NCI-H2171 (cell line): ENCODE results near the gene GP1BB.

Source experiments
- DNase-seq: peaks from one replicate; lab custom pipeline; 2025; lab: John Stamatoyannopoulos, UW

GP1BB gene

DNA sequence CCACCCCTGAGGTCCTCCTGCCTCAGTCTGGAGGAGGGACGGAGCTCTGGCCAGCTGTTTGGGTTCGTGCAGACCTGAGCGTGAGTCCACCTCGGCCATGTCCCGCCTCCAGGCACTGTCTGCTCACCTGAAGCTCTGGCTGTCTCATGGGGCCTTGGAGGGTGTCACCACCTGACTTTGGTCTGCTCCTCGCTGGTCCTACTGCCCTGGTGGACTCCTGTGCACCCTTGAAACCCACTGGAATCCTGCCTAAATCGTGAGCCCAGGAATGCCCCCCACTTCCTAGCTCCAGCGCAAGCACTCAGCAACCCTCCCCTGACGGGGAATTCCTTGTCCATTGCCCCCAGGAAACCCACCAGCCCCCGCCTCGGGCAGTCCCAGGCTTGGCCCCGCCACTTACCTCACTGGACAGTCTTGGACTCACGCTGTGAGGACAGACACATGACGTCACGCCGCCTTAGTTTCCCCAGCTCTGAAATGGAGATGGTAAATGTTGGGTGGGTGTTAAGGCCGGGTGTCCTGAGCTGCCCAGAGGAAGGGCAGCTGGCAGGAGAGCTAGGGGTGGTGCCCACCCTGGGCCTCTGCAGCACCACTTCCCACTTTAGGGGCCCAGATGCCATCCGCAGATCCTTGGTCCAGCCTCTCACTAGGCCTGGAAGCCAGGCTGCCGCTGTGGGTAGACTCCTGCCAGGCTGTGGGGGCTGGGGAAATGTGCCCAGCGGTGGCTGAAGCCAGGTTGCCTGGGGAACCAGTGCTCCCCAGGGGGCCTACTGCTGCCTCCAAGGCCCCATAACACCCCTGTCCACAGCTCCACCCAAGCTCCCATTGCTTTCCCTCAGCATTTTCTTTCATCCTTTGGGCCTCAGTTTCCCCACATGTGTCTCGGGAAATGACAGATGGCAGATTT, 19.1 kb downstream of the GP1BB start:
- DNase-seq: no peak

DNA sequence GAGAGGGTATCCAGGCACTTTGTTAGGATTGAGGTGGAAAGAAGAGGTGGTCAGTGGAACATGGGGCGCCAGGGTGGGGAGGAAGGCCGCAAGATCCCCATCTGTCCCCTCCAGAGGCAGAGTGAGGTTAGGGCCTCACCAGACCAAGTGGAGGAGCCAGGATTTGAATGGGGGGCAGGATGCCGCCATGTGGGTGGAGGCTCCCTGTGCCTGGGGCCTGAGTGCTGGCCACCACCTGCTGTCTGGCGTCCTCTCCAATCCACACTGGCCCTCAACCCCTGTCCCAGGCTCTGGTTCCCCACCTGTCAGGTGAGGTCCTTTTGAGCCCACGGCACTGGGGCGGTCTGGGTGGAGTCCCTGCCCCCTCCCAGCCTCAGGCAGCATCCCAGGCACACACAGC, 19.7 kb downstream of the GP1BB start:
- DNase-seq: no peak

GRCh38 chr22:19743651-19744050, 20.3 kb downstream of the GP1BB start:
- no peak for DNase-seq

- DNase-seq: no peak
These were observed 21.1 kb downstream of the GP1BB start for GRCh38 chr22:19744350-19745006.

- DNase-seq: no peak
These were observed 22.1 kb downstream of the GP1BB start for GRCh38 chr22:19745155-19746101.

GRCh38 chr22:19746726-19747125, 23.4 kb downstream of the GP1BB start:
- no peak for DNase-seq

- no peak for DNase-seq
These were observed 24.2 kb downstream of the GP1BB start for GRCh38 chr22:19747551-19747950.

- DNase-seq: no peak
These were observed 24.8 kb downstream of the GP1BB start for GRCh38 chr22:19748139-19748538.

DNA sequence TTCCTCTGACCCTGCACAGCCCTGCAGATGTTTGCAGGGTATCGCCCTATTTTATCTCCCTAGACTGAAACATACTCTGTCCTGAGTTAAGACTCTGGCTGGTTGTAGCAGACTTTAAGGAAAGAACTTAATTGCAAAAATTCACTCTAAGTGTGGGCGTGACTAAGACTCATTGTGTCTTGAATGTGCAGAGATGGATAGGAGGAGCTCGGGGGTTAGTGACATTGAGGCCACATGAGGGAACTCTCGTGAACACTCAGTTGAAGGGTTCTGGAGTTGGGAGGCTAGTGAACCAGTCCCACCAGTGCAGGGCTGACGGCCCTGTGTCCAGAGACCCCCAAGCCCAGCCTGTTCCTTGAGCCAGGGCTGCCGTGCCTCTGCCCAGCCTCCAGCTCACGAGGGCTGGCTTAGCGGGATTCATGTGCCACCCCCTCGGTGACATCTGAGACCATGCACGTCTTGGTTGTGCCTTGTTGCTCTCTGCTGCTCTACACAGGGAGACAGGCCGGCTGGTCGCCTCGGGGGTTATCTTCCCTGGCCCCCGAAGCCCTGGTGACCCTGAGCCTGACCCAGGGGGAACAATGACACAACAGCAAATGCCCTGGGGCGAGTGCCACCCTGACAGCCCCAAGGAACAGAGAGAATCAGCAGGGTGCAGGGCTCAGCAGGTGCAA, 25.8 kb downstream of the GP1BB start:
- DNase-seq: no peak

- DNase-seq: no peak
These were observed 26.5 kb downstream of the GP1BB start for GRCh38 chr22:19749876-19750275.

DNA sequence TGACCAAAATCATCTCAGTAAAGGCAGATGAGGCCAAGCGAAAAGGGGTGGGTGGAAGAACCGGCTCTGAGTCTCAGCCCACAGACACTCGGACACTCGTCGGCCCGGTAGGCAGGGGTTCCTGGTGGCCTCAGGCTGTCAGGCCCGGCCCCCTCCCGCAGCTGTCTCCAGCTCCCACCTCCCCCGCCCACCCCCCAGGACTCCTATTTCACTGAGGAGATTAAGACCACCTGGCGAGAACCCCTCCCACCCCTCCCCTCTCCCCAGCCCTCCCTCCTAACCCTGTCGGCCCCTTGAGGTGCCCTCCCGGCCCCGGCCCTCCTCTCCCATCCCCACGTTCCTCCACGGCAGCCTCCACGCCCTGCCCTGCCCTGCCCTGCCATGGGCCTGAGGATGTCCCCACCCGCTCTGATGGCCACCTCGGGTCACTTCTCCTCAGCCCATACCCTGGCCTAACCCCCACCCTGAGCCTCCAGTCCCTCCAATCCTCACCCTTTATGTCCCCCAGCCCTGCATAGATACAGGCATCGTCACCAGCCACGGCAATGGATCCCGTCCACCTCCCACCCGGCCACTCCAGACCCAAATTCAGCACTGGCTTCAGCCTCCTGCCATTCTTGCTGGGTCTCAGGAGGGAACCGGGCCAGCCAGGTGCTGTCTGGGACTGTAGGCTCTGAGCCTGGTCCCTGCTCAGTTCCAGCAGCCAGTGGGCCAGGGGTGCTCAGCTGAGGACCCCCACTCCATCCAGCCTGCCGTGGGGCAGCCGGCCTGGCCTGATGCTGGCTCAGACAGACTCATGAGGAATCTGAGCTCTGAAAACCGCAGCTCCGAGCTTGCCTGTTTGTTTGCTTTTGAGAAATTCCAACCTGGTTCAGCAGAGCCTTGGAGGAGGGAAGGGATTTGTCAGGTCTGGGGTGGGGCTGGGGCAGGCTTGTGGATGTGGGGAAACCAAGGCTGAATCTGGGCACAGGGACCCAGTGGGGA, 27.5 kb downstream of the GP1BB start:
- DNase-seq: no peak

- DNase-seq: no peak
These were observed 28.3 kb downstream of the GP1BB start for GRCh38 chr22:19751497-19752245.

DNA sequence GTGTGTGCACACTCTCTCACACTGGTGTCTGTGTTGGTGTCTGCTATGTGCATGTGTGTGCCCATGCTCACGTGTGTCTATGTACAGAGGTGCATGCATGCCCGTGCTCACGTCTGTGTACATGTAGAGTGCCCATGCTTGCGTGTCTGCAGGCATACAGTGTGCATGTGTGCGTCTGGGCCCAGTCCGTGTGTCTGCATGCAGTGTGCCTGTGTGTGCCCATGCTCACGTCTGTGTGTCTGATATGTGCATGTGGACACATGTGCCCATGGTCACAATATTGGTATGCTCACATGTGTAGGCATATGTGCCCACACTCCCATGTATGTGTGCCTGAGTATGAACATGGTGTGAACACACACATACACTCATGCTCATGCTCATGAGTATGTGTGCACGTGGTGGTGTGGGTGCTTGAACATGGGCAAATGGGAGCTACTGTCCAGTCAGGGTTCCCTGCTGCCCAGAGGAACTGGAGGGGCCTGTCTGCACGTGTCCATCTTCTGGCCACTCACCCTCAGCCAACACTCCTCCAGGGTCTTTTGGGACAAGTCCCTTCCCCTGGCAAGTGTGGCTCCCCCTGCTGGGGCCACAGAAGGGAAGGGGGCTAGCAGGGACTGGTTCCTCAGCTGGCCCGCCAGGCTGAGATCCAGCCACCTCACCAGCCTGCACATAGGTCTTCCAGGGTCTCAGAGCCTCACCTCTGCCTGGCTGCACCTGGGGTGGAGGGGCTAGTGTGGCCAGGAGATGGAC, 29.9 kb downstream of the GP1BB start:
- no peak for DNase-seq

- DNase-seq: no peak
These were observed 30.8 kb downstream of the GP1BB start for GRCh38 chr22:19753996-19754700.

GRCh38 chr22:19754701-19755144, 31.4 kb downstream of the GP1BB start:
- DNase-seq: no peak

DNA sequence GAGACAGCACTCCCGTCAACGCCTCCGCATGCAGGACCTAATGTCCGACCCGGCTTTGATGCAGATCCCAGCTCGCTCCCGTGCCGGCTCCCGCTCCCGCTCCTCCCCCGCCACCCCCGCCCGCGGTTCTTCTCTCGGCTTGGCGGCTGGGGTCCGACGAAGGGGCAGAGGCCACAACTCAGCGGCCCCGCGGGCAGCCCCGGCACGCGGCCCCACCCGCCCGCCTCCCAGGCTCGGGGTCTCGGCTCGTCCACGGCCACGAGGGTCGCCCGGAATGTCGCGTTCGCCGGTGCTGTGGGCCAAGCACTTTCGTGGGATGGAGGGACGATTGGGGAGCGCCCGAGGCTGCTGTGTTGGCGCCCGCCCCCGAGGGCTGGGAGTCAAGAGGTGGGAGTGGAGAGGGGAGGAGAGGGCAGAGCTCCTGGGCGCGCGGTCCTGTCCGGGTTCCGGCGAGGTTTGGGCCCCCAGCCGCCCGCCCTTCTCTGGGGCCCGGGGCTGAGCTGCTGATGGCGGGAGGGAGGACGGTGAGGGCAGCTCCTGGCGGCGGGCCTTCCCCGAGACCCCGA, 31.9 kb downstream of the GP1BB start:
- no peak for DNase-seq

GRCh38 chr22:19755722-19756287, 32.5 kb downstream of the GP1BB start:
- DNase-seq: no peak
